GM18868 (cell line): ENCODE data around the gene GRIK3.
"Not testable (repeated sequence)": the region's sequence is repeated elsewhere in the genome, so short reads cannot be mapped to it uniquely, and the experiment has no call there.

Source experiments
- ATAC-seq: cut with Tn5 transposase; IDR thresholded peaks from one replicate; pipeline ENCODE4 v1.9.1; 2021; ENCODE audit warnings: mild to moderate bottlenecking, moderate library complexity; ENCODE audit not compliant: unreplicated experiment

The GRIK3 gene

DNA sequence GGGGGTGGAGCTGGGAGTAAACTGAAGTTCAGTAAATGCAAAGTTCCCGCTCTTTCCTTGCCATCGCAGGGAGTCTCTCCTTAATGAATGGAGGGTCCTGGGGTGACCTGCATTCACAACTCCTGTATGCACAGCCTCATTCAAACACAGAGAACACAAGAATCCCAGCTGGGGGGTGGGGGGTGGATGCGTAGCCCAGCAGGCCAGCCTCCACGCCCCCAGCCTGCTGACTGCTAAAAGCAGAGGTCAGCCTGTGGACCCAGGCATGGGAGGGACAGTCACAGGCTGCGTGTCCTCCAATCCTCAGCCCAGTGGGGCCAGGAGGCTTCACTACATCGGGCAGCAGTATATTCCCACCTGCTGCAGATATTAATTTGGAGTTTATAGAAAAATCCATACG, 263.1 kb downstream of the GRIK3 start:
- no peak for ATAC-seq

DNA sequence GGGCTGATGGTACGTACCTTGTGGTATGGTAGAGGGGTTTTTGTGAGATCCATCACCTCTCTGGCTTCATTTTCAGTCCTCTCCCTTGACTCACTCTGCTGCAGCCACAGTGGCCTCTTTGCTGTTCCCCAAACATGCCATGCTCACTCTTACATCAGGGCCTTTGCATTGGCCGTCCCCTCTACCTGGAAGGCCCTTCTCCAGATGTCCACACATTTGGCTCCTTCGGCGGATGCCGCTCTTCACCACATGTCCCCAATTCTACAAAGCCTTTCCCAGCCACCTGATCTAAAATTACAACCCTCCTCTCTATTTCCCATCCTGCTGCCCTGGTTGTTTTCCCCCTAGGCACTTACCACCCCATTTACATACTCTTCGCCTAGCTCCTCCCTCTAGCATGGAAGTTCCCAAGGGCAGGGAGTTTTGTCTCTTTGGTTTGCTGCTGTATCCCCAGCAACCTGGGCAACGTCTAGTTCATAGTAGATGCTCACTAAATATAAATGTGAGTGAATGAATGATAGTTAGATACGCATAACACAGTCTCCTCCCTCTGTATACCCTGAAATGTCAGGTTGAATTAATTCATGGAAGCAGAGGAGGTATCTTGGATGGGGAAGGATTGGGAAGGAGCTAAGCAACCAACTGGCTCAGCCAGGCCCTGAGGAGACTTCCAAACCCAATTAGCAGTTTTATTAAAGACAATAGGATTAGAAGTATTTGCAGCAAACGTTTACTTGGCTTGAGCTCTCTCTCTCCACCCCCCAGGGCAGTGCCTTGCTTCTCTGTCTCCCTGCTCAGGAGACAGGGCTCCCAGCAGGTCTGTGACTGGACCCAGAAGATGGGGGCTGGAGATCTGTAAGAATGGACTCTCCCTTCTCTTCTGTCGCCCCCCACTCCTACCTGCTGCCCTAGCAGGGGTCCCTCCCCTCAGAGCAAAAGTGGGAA, 264.2 kb downstream of the GRIK3 start:
- ATAC-seq: no peak

- ATAC-seq: no peak
These were observed 265.7 kb downstream of the GRIK3 start for GRCh38 chr1:36768486-36769178.

- not testable (repeated sequence) for ATAC-seq
These were observed 266.9 kb downstream of the GRIK3 start for GRCh38 chr1:36767429-36767828.

DNA sequence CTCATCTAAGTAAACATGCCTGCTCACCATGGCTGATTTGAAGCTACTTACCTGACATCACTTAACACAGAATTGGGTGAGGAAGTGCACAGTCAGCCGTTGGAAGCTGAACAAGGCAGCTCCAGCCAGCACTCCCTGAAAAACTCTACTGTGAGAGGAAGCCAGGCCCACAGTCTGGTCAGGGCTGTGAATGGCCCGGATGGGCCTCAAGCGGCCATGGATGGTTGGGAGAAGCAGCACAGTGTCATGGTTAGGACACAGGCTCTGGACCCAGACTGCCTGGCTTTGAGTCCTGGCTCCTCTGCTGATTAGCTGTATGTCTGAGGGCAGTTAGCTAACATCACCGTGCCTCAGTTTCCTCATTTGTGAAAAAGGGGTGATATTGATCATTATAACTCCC, 267.8 kb downstream of the GRIK3 start:
- ATAC-seq: no peak

GRCh38 chr1:36765785-36766300, 268.5 kb downstream of the GRIK3 start:
- no peak for ATAC-seq

GRCh38 chr1:36764798-36765197, 269.5 kb downstream of the GRIK3 start:
- ATAC-seq: no peak

DNA sequence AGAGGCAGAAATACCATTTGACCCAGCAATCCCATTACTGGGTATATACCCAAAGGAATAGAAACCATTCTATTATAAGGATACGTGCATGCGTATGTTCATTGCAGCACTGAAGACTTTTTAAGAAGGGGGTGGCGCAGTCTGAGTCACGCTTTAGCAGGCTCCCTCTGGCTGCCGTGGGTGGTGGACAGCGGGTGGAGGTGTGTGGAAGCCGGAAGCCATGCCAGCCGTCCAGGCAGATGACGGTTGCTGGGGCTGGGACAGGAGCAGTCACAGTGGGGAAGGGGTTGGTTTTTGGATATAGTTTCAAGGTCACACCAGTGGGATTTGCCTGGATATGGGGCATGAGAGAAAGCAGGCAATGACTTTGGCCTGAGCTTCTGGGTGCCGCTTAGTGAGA, 270.5 kb downstream of the GRIK3 start:
- no peak for ATAC-seq

DNA sequence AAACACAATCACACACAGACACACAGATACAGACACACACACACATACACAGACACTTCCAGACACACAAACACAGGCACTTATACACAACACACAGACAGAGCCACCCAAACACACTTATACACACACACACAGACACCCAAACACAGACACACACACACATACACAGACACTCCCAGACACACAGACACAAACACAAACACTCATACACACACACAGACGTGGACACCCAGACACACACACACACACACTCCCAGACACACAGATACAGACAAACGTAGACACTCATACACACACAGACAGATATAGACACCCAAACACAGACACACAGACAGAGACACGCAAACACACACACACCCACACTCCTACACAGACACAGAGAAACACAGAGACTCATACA, 272.1 kb downstream of the GRIK3 start:
- no peak for ATAC-seq

- no peak for ATAC-seq
These were observed 273.2 kb downstream of the GRIK3 start for GRCh38 chr1:36761113-36761512.

DNA sequence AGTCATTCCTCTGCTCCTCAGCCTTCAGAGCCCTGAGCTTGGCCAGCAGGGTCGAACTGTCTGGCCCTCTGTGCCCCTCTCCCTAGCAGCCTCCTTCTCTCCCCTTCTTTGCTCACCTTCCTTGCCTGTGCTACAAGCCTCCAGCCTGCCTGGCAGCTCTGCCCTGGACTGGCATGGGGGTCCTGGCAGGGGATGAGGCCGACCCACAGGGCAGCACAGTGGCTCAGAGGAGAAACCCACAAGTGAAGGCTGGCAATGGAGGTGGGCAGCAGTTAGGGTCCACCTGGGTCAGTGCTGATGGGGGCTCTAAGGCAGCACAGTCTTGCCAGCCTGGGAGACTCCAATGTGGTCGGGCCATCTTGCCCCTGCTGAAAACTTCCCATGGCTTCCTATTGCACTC, 274.2 kb downstream of the GRIK3 start:
- no peak for ATAC-seq

DNA sequence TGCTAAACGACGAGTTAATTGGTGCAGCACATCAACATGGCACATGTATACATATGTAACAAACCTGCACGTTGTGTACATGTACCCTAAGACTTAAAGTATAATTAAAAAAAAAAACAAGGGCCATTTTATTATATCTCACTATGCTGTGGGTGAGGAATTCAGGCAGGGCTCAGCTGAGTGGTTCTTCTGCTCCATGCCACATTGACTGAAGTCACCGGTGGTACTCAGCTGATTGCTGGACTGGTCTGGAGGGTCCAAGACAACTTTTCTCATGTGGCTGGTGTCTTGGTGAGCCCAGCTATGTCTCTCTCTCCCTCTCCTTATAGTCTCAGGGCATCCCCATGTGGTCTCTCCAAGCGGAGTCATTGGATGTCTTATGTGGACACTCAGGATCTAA, 275.0 kb downstream of the GRIK3 start:
- no peak for ATAC-seq

- ATAC-seq: no peak
These were observed 278.7 kb downstream of the GRIK3 start for GRCh38 chr1:36755303-36756230.

DNA sequence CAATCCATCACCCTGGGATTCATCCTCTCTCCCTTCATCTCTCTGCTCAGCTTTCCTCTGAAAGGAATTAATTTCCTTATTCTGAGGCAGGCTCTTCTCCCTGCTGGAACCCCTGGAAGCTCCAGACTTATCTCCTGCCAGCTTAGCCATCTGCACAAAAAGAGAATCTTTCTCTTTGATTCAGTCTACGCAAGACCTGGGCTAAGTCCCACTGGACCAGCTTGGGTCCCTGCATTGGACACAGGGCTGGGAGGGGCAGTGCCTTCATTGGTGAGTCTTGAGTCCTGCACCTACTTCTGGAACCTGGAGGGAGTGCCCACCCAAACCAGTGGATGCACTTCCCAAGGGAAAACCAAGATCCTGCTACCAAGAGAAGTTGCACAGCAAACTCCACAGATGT, 279.9 kb downstream of the GRIK3 start:
- no peak for ATAC-seq

DNA sequence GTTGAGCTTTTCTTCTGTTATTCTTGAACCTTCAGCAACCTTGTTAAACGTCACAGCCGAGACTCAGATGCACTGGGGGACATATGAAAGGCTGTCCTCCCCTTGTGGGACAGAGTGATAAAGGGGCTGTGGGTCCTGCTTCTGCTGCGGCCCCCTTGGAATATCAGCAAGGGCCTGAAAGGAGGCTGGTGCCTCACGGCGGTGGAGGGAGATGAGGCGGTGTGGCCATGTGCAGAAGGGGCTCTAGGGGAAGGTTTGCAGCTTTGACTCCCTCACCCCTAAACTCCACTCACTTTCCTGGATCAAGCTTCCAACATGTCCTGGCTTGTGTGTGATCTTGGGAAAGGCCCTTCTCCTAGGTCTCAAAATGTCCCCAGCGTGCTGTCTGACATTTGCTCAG, 280.9 kb downstream of the GRIK3 start:
- no peak for ATAC-seq

DNA sequence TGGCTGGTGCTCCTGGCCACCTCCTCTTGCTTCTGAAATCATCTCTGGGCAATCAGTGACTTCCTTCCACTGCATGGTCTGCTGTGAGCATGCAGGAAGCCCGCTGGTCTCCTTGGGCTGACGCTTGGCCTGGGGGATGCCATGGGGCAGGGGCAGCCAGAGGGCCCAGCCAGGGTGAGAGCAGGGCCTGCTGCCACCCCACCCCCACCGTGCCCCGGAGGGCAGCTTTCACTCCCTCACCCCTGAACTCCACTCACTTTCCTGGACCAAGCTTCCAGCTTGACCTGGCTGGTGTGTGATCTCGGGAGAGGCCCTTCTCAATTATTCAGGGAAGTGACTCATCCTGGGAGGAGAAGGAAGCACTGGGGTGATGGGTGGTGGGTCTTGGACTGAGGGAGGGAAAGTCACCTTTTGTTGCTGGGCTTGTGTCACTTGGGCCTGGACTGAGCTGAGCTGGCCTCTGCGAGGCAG, 281.4 kb downstream of the GRIK3 start:
- ATAC-seq: no peak

DNA sequence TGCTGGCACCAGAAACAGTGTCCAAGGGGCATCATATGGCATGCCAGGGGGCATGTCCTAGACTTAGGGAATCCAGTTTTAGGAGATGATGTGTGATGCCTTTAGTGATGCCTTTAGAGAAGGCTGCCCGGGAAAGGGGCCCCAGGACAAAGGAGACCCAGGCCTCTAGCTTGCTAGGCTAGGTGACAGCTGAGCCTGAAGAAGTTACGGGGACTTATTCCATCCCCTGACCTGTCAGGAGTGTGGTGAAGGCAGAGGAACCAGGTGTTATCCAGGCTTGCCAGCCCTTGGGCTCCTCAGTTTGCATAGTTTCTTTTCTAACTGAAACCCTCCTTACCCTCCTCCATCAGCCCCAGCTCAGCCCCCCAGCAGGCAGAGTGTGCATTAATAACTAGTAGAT, 281.9 kb downstream of the GRIK3 start:
- no peak for ATAC-seq

GRCh38 chr1:36751525-36751924, 282.8 kb downstream of the GRIK3 start:
- ATAC-seq: no peak

GRCh38 chr1:36748466-36748865, 285.8 kb downstream of the GRIK3 start:
- no peak for ATAC-seq
